ENCODE data around the gene SLC39A2. TPM values are rescaled to one million over a fixed set of nuclear protein-coding genes. Genes with fewer than 3 reads are reported as not detected.
"Not testable (repeated sequence)": the region's sequence is repeated elsewhere in the genome, so short reads cannot be mapped to it uniquely, and the experiment has no call there.

SLC39A2 gene
- total RNA-seq, 2 donors from 2014 or later: 0.53 TPM; not detected in 1

- not testable (repeated sequence) for H3K4me3 Mint-ChIP-seq; DNase-seq (ENCODE audit: low spot score); H3K4me1 Mint-ChIP-seq (ENCODE audit: low read depth in 2 of 2); H3K27ac Mint-ChIP-seq; ATAC-seq; H3K9me3 Mint-ChIP-seq; H3K36me3 Mint-ChIP-seq
- H3K27me3 Mint-ChIP-seq: peaks cover 24 to 35% of the 10 kb centered on the region in 2 donors
These were observed 10.6 kb downstream of the SLC39A2 start for GRCh38 chr14:21009721-21010120.

GRCh38 chr14:21011136-21011535, 12.0 kb downstream of the SLC39A2 start:
- H3K4me1 Mint-ChIP-seq (ENCODE audit: low read depth in 2 of 2): no peaks in the 10 kb centered on the region
- H3K9me3 Mint-ChIP-seq: no peaks in the 10 kb centered on the region
- no peaks in the 10 kb centered on the region for H3K36me3 Mint-ChIP-seq
- no peak overlapping the region for H3K4me3 Mint-ChIP-seq
- ATAC-seq (no peak), DNase-seq (ENCODE audit: low spot score) (no peak)
- peaks cover 24 to 36% of the 10 kb centered on the region in 2 donors for H3K27me3 Mint-ChIP-seq
- H3K27ac Mint-ChIP-seq: no peak overlapping the region

- Mint-ChIP-seq H3K36me3 (no peaks in the 10 kb centered on the region), H3K27me3 (peaks cover 22 to 36% of the 10 kb centered on the region in 2 donors), H3K9me3 (no peaks in the 10 kb centered on the region), H3K4me1 (ENCODE audit: low read depth in 2 of 2) (no peaks in the 10 kb centered on the region), H3K4me3 (no peak overlapping the region), H3K27ac (no peak overlapping the region)
- DNase-seq (ENCODE audit: low spot score) (peak; percentile 79), ATAC-seq (peak; percentile 63 to 79)
These were observed 15.7 kb downstream of the SLC39A2 start for GRCh38 chr14:21014761-21015190.

GRCh38 chr14:21015312-21015711, 16.2 kb downstream of the SLC39A2 start:
- Mint-ChIP-seq H3K9me3 (no peaks in the 10 kb centered on the region), H3K27me3 (peaks cover 22 to 36% of the 10 kb centered on the region in 2 donors), H3K36me3 (no peaks in the 10 kb centered on the region), H3K4me1 (ENCODE audit: low read depth in 2 of 2) (no peaks in the 10 kb centered on the region), H3K27ac (no peak overlapping the region), H3K4me3 (no peak overlapping the region)
- ATAC-seq (no peak), DNase-seq (ENCODE audit: low spot score) (no peak)

GRCh38 chr14:21016413-21017190, 17.5 kb downstream of the SLC39A2 start:
- DNase-seq (ENCODE audit: low spot score) (no peak), ATAC-seq (no peak)
- H3K4me1 Mint-ChIP-seq (ENCODE audit: low read depth in 2 of 2): no peaks in the 10 kb centered on the region
- no peak overlapping the region for H3K4me3 Mint-ChIP-seq
- no peaks in the 10 kb centered on the region for H3K9me3 Mint-ChIP-seq
- no peaks in the 10 kb centered on the region for H3K36me3 Mint-ChIP-seq
- peaks cover 16 to 27% of the 10 kb centered on the region in 2 donors for H3K27me3 Mint-ChIP-seq
- no peak overlapping the region for H3K27ac Mint-ChIP-seq

GRCh38 chr14:21017528-21018245, 18.6 kb downstream of the SLC39A2 start:
- DNase-seq (ENCODE audit: low spot score) (no peak), ATAC-seq (no peak)
- H3K9me3 Mint-ChIP-seq: no peaks in the 10 kb centered on the region
- H3K36me3 Mint-ChIP-seq: no peaks in the 10 kb centered on the region
- no peak overlapping the region for H3K4me3 Mint-ChIP-seq
- peaks cover 14 to 26% of the 10 kb centered on the region in 2 donors for H3K27me3 Mint-ChIP-seq
- no peak overlapping the region for H3K27ac Mint-ChIP-seq
- H3K4me1 Mint-ChIP-seq (ENCODE audit: low read depth in 2 of 2): peaks cover 0 to under 1% of the 10 kb centered on the region in 2 donors

- Mint-ChIP-seq H3K4me3 (no peak overlapping the region), H3K27me3 (peaks cover 13 to 28% of the 10 kb centered on the region in 2 donors), H3K4me1 (ENCODE audit: low read depth in 2 of 2) (peaks cover 0 to 4% of the 10 kb centered on the region in 2 donors), H3K9me3 (no peaks in the 10 kb centered on the region), H3K36me3 (no peaks in the 10 kb centered on the region), H3K27ac (no peak overlapping the region)
- ATAC-seq: no peak
- DNase-seq (ENCODE audit: low spot score): no peak
These were observed 19.2 kb downstream of the SLC39A2 start for GRCh38 chr14:21018286-21018685.

GRCh38 chr14:21018781-21019180, 19.7 kb downstream of the SLC39A2 start:
- H3K36me3 Mint-ChIP-seq: no peaks in the 10 kb centered on the region
- DNase-seq (ENCODE audit: low spot score): no peak
- H3K27me3 Mint-ChIP-seq: peaks cover 13 to 26% of the 10 kb centered on the region in 2 donors
- no peak overlapping the region for H3K4me3 Mint-ChIP-seq
- no peaks in the 10 kb centered on the region for H3K9me3 Mint-ChIP-seq
- no peak for ATAC-seq
- no peak overlapping the region for H3K27ac Mint-ChIP-seq
- peaks cover 0 to 4% of the 10 kb centered on the region in 2 donors for H3K4me1 Mint-ChIP-seq (ENCODE audit: low read depth in 2 of 2)

- H3K4me1 Mint-ChIP-seq (ENCODE audit: low read depth in 2 of 2): peaks cover 3 to 8% of the 10 kb centered on the region in 2 donors
- H3K27me3 Mint-ChIP-seq: peaks cover 10 to 20% of the 10 kb centered on the region in 2 donors
- H3K4me3 Mint-ChIP-seq: no peak overlapping the region
- no peak overlapping the region for H3K27ac Mint-ChIP-seq
- no peak for ATAC-seq
- no peaks in the 10 kb centered on the region for H3K9me3 Mint-ChIP-seq
- no peaks in the 10 kb centered on the region for H3K36me3 Mint-ChIP-seq
- DNase-seq (ENCODE audit: low spot score): no peak
These were observed 20.3 kb downstream of the SLC39A2 start for GRCh38 chr14:21019366-21019765.

GRCh38 chr14:21020977-21021545, 22.0 kb downstream of the SLC39A2 start:
- Mint-ChIP-seq H3K9me3 (no peaks in the 10 kb centered on the region), H3K36me3 (no peaks in the 10 kb centered on the region), H3K4me3 (no peak overlapping the region), H3K27me3 (peaks cover 10 to 16% of the 10 kb centered on the region in 2 donors), H3K4me1 (ENCODE audit: low read depth in 2 of 2) (peaks cover 5 to 10% of the 10 kb centered on the region in 2 donors), H3K27ac (no peak overlapping the region)
- no peak for ATAC-seq
- DNase-seq (ENCODE audit: low spot score): no peak

- Mint-ChIP-seq H3K27me3 (peaks cover 10 to 16% of the 10 kb centered on the region in 2 donors), H3K4me1 (ENCODE audit: low read depth in 2 of 2) (peaks cover 5 to 10% of the 10 kb centered on the region in 2 donors), H3K9me3 (no peaks in the 10 kb centered on the region), H3K27ac (no peak overlapping the region), H3K4me3 (peak overlapping the region; percentile 33), H3K36me3 (no peaks in the 10 kb centered on the region)
- no peak for DNase-seq (ENCODE audit: low spot score)
- no peak for ATAC-seq
These were observed 23.6 kb downstream of the SLC39A2 start for GRCh38 chr14:21022686-21023085.

- Mint-ChIP-seq H3K9me3 (no peaks in the 10 kb centered on the region), H3K4me1 (ENCODE audit: low read depth in 2 of 2) (peaks cover 5 to 10% of the 10 kb centered on the region in 2 donors), H3K4me3 (peak overlapping the region; percentile 70), H3K27ac (no peak overlapping the region), H3K27me3 (peaks cover 10 to 16% of the 10 kb centered on the region in 2 donors), H3K36me3 (no peaks in the 10 kb centered on the region)
- no peak for ATAC-seq
- DNase-seq (ENCODE audit: low spot score): no peak
These were observed 24.1 kb downstream of the SLC39A2 start for GRCh38 chr14:21023174-21023573.

GRCh38 chr14:21023817-21024584, 24.9 kb downstream of the SLC39A2 start:
- Mint-ChIP-seq H3K4me1 (ENCODE audit: low read depth in 2 of 2) (peaks cover 5 to 10% of the 10 kb centered on the region in 2 donors), H3K4me3 (peak overlapping the region; percentile 70), H3K27ac (no peak overlapping the region), H3K9me3 (no peaks in the 10 kb centered on the region), H3K27me3 (peaks cover 10 to 16% of the 10 kb centered on the region in 2 donors), H3K36me3 (no peaks in the 10 kb centered on the region)
- ATAC-seq (peak in 1 of 2 donors; percentile 8), DNase-seq (ENCODE audit: low spot score) (no peak)

Data from natural killer cell treated with Interleukin-12 subunit alpha and Interleukin-12 subunit beta and Interleukin-15 and Interleukin-18, amount 100 ng/mL, for 72 hours (primary cell).